ENCODE measurements around the gene NOSTRIN.

NOSTRIN gene

DNA sequence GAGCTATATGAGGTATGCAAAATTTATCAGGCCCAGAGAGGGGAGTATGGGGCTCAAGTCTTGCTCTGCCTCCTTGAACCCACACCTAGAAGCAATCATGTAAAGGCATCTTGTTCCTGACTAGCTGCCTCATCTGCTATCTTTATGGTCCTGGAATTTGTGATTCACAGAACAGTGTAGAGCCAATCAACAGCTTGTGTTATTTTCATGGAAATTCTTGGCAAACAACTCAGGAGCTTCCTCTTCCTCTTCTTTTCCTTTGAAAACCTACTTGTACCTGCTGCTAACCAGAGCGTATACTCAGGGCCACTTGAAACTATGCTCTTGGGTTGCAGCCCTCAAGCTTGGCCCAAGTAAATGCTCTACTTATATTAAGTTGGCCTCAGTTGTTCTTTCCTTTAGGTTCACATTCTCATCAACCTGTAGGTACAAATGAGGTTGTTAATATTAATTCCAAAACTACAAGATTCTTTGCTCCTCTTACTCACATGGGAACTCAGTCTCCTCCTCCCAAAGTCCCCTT, 3.5 kb upstream of the NOSTRIN start:
- DNase-seq (ENCODE audit: low read depth) = no peak
- TF ChIP-seq, protein P1, sequence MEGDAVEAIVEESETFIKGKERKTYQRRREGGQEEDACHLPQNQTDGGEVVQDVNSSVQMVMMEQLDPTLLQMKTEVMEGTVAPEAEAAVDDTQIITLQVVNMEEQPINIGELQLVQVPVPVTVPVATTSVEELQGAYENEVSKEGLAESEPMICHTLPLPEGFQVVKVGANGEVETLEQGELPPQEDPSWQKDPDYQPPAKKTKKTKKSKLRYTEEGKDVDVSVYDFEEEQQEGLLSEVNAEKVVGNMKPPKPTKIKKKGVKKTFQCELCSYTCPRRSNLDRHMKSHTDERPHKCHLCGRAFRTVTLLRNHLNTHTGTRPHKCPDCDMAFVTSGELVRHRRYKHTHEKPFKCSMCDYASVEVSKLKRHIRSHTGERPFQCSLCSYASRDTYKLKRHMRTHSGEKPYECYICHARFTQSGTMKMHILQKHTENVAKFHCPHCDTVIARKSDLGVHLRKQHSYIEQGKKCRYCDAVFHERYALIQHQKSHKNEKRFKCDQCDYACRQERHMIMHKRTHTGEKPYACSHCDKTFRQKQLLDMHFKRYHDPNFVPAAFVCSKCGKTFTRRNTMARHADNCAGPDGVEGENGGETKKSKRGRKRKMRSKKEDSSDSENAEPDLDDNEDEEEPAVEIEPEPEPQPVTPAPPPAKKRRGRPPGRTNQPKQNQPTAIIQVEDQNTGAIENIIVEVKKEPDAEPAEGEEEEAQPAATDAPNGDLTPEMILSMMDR (IDR thresholded peaks at IDR 0.05; ENCODE audit: low read depth, low read length) = no peak
- no peak for TF ChIP-seq MAX (IDR thresholded peaks at IDR 0.05; ENCODE audit: low read depth, low read length)
- H3K4me3 ChIP-seq (ENCODE audit: low read depth, low read length) = no peak overlapping the region

- no peak for TF ChIP-seq MAX (IDR thresholded peaks at IDR 0.05; ENCODE audit: low read depth, low read length)
- no peak for TF ChIP-seq POLR2A (IDR thresholded peaks at IDR 0.05; ENCODE audit: extremely low read depth, insufficient read length)
- no peak for TF ChIP-seq MYC (IDR thresholded peaks at IDR 0.05; ENCODE audit: low read depth, low read length)
- TF ChIP-seq, protein P1 (IDR thresholded peaks at IDR 0.05; ENCODE audit: low read depth, low read length) = no peak
- no peak overlapping the region for H3K4me3 ChIP-seq (ENCODE audit: low read depth, low read length)
These were observed 966 bp upstream of the NOSTRIN start for GRCh38 chr2:168801471-168801870.

GRCh38 chr2:168802859-168803725, 655 bp downstream of the NOSTRIN start:
- H3K4me3 ChIP-seq (ENCODE audit: low read depth, low read length) = no peak overlapping the region
- TF ChIP-seq POLR2A (IDR thresholded peaks at IDR 0.05; ENCODE audit: extremely low read depth, insufficient read length) (no peak), MAX (IDR thresholded peaks at IDR 0.05; ENCODE audit: low read depth, low read length) (no peak), MYC (IDR thresholded peaks at IDR 0.05; ENCODE audit: low read depth, low read length) (no peak)
- TF ChIP-seq, protein P1 (IDR thresholded peaks at IDR 0.05; ENCODE audit: low read depth, low read length) = no peak
- DNase-seq (ENCODE audit: low read depth) = no peak

More at GRCh38 chr2:168801471-168801870, 966 bp upstream of the NOSTRIN start:
- no peak for DNase-seq (ENCODE audit: low read depth)

DNA sequence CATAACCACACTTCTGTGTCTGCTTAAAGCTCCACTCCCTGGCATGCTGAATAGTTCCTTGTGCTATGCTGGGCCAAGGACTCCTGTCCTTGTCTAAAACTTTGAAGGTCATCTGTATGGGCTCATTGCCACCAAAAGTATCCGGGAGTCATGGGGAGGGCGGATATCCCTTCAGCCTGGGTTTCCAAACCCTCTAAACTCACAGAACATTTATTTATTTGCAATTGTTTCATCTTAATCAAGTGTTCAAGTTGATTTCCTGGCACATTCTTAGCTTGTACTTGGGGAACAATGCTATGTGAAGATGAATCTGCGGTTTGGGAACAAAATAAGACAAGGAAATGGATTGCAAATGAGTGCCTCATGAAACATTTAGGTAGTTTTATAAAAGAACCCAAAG, 1.8 kb downstream of the NOSTRIN start:
- TF ChIP-seq POLR2A (IDR thresholded peaks at IDR 0.05; ENCODE audit: extremely low read depth, insufficient read length) = no peak
- TF ChIP-seq, protein P1 (IDR thresholded peaks at IDR 0.05; ENCODE audit: low read depth, low read length) = no peak
- TF ChIP-seq MAX (IDR thresholded peaks at IDR 0.05; ENCODE audit: low read depth, low read length) = no peak
- TF ChIP-seq MYC (IDR thresholded peaks at IDR 0.05; ENCODE audit: low read depth, low read length) = no peak
- no peak overlapping the region for H3K4me3 ChIP-seq (ENCODE audit: low read depth, low read length)
- no peak for DNase-seq (ENCODE audit: low read depth)

DNA sequence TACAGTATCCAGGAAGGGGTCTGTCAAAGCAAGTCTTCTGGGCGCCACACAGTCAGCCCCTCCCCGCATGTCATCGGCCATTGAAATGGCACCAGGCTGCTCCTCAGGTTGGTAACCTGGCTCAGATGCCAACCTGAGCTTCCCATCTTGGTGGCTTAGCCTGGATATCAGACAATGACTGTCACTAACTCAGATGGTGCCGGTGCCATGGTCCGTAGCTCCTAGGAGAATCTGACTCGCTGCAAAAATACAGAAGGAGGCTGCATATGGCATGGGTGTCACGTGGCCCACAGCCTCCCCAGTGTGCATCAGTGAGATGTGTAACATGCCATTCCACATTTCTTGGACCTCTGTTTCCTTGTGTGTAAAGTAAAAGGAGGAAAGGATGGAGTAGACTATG, 3.2 kb downstream of the NOSTRIN start:
- no peak for TF ChIP-seq MYC (IDR thresholded peaks at IDR 0.05; ENCODE audit: low read depth, low read length)
- no peak for TF ChIP-seq MAX (IDR thresholded peaks at IDR 0.05; ENCODE audit: low read depth, low read length)
- TF ChIP-seq POLR2A (IDR thresholded peaks at IDR 0.05; ENCODE audit: extremely low read depth, insufficient read length) = no peak
- TF ChIP-seq, protein P1 (IDR thresholded peaks at IDR 0.05; ENCODE audit: low read depth, low read length) = no peak
- no peak overlapping the region for H3K4me3 ChIP-seq (ENCODE audit: low read depth, low read length)
- no peak for DNase-seq (ENCODE audit: low read depth)
